Subcutaneous adipose tissue (tissue), 4 donors: ENCODE measurements around the gene SPAG16. TPM values are rescaled to one million over a fixed set of nuclear protein-coding genes. Genes with fewer than 3 reads are reported as not detected.

Experiments
- CTCF ChIP-seq: fragments of 450-650 bp; IDR thresholded peaks from one replicate; pipeline ENCODE4 v1.5.1; 2016; ENCODE audit warnings: low read depth, mild to moderate bottlenecking, control low read depth, antibody characterized with exemption, moderate library complexity
- total RNA-seq, 4 donors: library from RNA; depleted of rRNA; stranded (reverse); fragments of >200 nt; gene quantifications; one replicate each; pipeline ENCODE4 v1.1.0, GENCODE V29; 2016

SPAG16 gene
- total RNA-seq, 4 donors from 2014 or later: 11.2 to 27.2 (median 18.2) TPM

- no peak for TF ChIP-seq CTCF
These were observed 941.8 kb downstream of the SPAG16 start for GRCh38 chr2:214226061-214226460.

- TF ChIP-seq CTCF: no peak
These were observed 948.0 kb downstream of the SPAG16 start for GRCh38 chr2:214232271-214232670.

- TF ChIP-seq CTCF: no peak
These were observed 948.9 kb downstream of the SPAG16 start for GRCh38 chr2:214233164-214233563.

GRCh38 chr2:214242797-214243196 lies 958.5 kb downstream of the SPAG16 start:
- TF ChIP-seq CTCF: no peak

GRCh38 chr2:214244847-214245246 lies 960.6 kb downstream of the SPAG16 start:
- no peak for TF ChIP-seq CTCF

GRCh38 chr2:214246417-214246816 lies 962.2 kb downstream of the SPAG16 start:
- no peak for TF ChIP-seq CTCF

GRCh38 chr2:214247531-214247930 lies 963.3 kb downstream of the SPAG16 start:
- no peak for TF ChIP-seq CTCF
